Kidney capillary endothelial cell (primary cell): ENCODE measurements around the gene DCUN1D5.

Experiments used
- DNase-seq: peaks from one replicate; pipeline ENCODE4 v3.0.0-alpha.2; 2018; ENCODE audit warnings: low spot score

DCUN1D5 gene

DNA sequence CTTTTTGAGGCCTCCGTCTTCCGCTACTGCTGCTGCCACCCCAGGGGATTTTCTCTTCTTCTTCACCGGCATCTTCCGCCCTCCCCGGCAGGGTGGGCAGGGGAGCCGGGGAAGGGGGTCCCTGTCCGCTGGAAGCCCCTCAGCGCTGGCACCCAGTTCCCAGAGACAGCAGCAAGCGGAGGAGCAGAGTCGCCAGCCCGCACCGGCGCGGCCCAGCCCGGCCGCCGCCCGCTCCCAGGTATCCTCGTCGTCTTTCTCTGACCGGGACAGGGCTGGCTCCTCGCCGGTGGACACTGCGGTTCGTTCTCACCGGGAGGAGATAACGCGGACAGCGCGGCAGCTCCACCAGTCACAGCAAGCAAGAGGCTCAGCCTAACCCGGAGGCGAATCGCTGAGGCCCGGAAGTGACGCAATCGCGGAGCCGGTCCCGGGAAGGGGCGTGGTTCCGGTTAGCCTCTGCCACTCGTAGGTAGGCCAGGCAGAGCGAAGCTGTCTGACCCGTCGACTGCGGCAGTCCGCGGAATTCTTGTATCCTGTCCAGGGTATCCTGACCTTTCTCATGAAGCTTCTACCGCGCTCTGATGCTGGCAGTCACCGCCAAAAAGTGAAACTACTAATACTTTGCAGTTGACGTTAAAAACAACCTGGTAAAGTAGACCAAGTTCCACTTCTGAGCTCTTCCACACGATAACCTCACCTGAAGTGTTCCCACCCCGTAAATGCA lies at the start of gene DCUN1D5:
DCUN1D5 (minus strand) TSS at position 360 of the 724 bp plus-strand sequence; CDS start at position 72, 288 bp downstream.
- peak; percentile 85 for DNase-seq

DNA sequence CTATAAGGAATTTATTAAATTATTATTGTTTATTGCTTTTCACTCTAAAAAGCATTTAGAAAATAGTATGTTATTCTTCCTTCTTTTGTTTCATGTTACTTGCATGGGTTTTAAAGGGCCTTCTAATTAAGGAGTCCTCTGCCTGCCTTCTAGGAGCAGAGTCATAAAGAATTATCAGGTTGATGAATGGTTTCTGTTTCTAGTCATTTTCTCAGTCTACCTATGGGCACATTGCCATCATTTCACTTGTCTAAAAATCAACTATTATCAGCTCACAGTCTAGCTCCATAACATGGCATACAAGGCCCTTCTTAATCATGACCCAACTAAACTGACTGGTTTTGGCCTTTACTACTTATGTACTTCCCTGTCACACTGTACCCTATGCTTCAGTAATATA lies 33.5 kb upstream of the DCUN1D5 start:
- no peak for DNase-seq

DNA sequence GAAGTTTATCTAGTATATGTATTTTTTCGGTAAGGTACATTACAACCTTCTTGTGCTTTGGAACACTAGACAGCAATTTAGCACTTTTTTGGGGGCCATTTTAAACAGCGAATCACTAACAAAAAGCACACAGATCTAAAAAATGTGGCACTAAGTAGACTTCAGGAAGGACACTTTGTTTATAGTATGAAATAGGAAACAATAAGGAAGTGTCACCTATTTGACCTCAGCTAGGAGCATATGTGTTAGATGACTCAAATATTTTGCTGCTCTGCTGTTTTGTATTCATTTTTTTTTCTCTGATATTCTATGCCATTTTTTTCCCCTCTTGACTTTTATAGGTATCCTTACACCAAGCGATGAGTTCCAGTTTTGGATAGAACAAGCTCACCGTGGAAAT lies 22.9 kb upstream of the DCUN1D5 start:
- peak; percentile 60 for DNase-seq

DNA sequence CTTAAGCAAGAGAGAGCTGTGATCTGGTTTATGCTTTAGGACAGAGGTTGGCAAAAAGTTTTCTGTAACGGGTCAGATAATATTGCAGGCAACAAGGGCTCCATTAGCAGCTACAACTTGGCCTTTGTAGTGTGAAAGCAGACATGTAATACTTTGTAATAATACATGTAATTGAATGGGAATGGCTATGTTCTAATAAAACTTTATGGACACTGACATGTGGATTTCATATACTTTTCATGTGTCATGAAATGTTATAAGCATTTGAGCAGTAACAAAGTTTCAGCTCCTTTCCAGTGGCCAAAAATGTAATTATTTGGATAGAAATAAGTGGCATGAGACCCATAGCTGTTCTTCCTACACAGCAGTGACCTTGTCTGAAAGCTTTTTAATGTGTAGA lies 20.4 kb upstream of the DCUN1D5 start:
- no peak for DNase-seq

DNA sequence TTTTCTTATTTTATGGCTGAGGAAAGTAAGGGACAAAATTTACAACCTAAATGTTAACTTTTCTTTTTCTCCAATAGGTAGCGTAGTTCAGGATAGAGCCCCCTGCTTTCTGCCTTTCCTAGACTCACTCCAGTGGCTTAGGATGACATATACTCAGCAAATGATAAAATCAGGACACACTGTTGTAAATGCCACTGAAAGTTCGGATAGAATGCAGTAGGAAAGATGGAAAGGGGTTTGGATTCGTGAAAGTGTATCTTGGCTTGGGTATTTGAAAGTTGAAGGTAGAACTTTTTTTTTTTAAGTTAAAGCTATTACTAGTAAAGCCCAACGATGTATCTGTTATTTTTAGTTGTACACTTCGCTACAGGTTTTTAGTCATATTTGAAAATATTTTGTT lies 19.4 kb upstream of the DCUN1D5 start:
- DNase-seq, result no peak

DNA sequence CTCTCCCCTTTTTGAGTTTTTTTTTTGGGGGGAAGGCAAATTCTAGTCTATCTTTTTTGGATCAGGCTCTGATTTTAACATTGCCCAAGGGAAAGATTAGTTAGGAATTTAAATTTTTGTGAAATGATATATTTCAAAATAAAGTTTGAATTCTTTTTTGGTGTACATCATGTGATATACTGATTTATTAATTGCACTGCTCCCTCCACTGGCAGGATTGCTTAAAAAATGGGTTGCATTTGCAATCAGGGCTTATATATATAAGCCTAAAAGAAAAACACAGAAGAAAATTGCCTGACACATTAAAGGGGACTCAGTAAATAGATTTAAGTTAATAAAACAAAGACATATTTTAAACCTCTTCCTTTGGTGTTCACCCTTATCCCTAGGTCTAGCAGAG lies 18.4 kb upstream of the DCUN1D5 start:
- DNase-seq, result peak; percentile 10

DNA sequence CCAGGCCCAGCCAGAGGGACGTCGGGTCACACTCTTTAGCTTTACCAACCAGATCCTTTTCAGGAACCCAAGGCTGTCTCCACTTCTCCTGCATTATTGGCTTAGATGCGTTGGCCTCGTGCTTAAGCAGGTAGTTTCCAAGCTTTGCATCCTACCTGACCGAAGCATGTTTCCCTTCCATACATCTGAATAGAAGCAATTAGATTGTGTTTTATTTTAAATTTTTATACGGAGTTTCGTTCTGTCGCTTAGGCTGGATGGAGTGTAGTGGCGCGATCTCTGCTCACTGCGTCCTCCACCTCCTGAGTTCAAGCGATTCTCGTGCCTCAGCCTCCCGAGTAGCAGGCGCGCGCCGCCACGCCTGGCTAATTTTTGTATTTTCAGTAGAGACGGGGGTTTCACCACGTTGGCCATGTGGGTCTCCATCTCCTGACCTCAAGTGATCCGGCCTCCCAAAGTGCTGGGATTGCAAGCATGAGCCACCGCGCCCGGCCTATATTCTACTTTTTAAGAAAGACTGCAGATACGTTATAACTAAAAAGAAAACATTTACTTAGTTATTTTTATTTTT lies 17.9 kb upstream of the DCUN1D5 start:
- DNase-seq, result no peak

DNA sequence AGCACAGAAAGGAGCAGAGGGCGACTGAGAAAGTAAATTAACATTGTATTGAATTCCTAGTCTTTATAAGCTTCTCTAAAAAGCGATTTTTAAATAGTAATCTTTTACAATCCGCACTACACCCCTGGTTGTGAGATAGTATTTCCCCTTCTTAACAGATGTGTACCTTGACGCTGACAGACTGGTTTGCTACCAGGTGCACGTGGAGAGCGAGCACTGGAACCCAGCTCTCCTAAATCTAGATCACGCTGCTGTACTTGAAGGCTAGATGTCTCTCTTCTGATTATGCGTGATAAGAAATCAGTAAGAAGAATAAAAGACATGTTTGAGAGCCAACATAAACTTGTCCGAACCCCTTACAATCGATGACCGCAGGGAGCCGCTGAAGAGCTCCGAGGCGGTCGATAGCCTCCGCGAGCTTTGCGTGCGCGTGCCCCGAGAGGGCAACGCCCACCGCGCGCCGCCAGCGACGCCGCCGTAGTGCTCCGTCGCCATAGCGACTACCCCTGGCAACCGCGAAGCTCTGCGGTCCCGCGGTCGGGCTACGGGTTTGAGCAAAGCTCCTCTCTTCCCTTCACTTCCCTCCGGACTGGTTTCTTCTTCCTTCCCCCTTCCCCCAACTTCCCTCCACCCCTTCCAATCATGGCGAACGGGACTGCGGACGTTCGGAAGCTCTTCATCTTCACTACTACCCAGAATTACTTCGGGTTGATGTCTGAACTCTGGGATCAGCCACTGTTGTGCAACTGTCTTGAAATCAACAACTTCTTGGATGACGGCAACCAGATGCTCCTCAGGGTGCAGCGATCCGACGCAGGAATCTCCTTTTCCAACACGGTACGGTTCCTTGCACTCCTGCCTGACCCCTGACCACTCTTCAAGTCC lies 17.2 kb upstream of the DCUN1D5 start, which contains the start of gene DYNC2H1:
DYNC2H1 (plus strand) TSS at position 494 of the 885 bp plus-strand sequence; CDS start at position 643, 149 bp downstream.
- DNase-seq, result peak; percentile 88

DNA sequence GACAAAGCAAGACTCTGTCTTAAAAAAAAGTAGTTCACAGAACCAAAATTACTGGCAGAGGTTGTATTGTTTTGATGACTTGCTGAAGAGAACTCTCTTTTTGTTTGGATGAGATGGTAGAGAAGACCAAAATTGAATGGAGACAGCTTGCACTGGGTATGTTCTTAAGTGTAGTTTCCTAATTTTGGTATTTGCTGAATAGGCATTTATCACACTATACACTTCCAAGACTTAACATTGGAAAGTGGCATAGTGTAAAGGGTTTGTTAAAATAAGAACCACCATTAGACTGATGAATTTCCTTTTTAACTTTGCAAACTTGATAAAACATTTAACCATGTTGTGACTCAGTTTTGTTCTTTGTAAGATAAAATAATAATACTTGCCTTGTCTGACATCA lies 5.3 kb upstream of the DCUN1D5 start:
- no peak for DNase-seq

DNA sequence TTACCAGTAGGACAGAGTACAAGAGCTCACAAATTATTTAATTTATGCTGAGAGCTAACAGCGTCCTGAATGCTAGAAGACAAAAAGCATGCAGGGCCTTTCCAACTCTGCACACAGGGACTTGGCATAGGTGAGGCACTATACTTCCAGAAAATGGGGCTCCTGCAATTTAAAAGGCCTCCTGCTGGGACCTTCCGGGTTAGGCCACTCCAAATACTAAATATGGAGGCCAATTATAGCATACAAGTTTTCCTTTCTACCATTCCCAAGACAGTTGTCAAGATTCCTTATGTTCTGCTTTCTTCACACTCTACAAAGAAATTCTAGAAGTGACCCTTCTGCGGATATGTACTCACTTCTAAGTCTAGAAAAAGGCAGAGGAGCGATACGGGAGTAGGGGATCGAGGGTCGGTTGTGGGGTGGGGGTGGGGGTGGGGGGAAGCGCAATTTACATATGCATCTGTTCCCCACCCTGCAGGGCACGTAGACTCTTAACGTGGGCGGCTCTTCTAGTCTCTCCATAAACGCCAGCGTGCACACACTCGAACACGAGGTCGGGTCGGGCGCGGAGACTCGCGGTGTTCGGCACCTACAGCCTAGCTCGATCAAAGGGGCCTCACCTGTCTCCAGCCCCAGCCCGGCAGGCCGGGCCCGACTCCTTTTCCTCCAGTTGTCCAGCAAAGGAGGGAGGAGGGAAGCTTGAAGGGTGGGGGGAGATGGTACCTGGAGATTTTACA lies 728 bp downstream of the DCUN1D5 start:
- peak; percentile 30 for DNase-seq

DNA sequence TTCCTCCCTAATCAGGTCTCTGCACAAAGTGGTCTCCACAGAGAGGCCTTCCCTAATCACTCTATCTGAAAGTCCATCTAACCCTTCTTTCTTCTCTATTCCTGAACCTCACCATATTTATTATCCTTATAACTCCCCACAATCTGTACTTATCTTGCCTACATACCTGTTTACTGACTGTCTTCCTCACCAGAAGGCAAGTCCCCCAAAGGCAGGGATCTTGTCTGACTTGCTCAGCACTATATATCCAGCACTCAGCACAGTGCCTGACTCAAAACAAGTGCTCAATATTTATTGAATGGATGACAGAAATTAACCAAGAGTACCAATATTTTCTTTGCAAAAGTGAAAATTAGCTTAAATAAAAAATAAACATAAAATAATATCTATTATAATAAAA lies 5.5 kb downstream of the DCUN1D5 start:
- no peak for DNase-seq

DNA sequence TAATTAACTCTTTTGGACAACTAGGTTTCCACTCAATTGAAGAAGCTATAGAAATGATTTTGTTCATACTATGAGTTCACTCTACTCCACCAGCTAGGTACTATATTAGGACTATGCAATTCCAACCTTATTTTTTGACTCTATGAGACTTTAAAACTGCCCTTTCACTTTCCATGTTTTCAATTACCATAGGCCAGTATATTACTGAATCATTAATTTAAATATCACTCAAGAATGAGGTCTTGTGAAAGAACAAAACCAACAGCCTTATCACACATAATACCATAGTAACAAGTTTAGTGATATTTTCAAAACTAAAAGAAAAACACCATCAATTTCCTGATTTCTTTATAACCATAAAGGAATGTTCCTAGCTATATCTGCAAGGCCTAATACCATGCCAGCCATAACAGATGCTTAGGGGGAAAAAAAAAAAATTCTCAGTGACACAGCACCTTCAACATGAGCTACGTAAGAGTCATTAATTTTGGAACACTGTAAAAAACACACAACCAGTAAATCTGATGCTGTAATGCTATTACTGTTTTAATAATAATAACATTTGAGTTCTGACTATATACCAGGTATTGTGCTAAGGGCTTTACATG lies 6.1 kb downstream of the DCUN1D5 start:
- DNase-seq, result no peak

DNA sequence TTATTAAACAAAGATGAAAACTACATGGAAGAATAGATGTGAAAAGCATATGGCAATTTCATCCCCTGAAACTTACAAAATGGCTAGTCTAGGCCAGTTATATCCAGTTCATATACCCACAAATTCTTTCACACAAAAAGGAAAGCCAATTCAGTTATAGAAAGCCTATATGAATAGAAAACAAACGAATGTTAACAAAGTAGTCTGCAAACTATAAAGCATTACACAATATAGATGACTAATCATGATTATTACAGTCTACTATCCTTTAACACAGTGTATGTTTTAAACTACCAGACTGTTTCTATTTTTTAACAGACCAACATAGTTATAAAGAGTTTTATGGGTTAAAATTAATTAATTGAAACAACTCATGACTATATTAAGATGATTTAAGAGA lies 12.1 kb downstream of the DCUN1D5 start:
- DNase-seq, result no peak

DNA sequence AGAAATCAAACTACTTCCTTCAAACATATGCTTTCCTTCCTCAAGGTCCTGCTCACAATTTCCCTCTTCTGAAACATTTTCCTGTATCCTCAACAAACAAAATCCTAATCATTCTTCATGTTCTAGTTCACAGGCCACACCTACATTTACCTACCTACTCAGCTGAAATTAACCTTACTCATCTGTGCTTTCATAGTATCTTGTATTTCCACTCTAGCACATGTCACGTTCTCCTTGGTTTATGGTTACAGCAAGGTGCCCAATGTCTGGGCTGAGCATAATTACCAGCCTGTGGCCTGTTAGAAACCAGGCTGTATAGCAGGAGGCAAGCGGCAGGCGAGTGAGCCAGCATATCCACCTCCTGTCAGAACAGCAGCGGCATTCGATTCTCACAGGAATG lies 13.2 kb downstream of the DCUN1D5 start:
- DNase-seq, result no peak

DNA sequence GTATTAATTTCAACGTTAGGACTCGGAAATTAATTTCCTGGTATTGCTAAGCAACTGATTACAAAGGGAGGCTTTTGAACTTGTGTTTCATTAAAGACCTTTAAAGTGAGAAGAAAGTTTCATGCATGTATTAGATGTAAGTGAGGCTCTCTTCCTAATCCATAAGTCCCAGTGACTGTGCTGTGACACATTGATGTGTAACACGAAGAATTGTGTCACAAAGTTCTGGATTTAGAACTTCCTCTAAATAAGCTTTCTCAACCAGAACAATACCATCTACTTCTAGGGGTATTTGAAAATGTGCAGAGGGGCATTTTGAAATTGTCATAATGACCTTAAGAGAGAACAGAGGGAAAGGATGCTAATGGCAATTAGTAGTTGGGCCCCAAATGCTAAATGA lies 14.4 kb downstream of the DCUN1D5 start:
- no peak for DNase-seq

DNA sequence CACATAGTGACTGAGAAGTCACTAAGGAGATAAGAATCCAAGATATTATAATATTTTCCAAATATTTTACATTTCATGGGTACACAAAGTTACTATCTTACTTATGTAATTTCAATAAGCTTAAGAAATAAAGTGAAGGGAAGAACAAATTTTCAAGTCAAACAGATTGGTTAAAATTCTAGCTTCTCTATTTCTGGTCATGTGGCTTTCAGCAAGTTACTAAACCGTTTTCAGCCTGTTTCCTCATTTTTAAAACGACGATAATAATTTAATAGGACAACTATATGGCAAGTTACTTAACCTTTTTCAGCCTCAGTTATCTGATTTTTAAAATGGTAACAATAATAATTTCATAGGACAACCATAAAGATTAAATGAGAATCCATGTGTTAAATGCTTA lies 15.6 kb downstream of the DCUN1D5 start:
- DNase-seq, result no peak

DNA sequence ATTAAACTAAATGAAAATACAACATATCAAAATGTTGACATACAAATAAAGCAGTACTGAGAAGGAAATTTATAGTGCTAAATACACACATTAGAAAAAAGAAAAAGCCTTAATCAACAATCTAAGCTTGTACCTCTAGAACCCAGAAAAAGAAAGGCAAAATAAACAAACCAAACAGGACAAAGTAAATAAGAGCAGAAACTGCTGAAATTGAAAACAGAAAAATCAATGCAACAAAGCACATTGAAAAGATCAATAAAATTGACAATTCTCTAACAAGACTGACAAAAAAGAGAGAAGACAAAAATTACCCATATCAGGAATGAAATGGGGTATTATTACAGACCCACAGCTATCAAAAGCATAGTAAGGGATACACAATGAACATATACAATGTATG lies 21.0 kb downstream of the DCUN1D5 start:
- no peak for DNase-seq

DNA sequence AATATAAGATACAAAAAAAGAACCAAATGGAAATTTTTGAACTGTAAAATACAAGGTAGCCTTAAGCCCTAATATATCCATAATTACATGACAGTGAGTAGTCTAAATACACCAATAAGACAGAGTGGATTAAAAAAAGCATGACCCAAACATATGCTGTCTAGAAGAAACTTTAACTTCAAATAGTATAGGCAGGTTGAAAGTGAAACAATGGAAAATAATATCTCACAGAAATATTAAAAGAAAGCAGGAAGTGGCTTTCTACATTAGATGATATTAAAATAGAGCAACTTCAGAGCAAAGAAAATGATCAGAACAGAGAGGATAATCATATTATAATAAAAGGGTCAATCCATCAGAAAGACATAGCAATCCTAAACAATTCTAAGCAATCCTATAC lies 21.8 kb downstream of the DCUN1D5 start:
- no peak for DNase-seq

DNA sequence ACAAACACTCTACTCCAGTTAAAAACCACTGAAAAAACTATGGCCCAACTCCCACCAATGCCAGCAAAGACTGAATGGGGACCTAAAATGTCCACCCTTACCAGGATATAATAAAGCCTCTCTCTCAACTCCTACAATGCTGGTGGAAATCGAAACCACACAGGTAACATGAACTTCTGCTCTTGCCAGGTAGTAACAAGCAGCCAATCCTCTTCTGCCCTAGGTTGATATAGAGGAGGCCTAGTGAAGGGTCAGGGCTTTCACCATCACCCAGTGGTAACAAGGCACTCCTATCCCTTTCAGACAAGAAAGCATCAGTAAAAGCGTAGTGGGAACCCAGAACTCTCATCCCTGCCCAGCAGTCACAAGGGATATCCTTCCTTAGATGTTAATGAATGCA lies 22.6 kb downstream of the DCUN1D5 start:
- DNase-seq, result no peak

DNA sequence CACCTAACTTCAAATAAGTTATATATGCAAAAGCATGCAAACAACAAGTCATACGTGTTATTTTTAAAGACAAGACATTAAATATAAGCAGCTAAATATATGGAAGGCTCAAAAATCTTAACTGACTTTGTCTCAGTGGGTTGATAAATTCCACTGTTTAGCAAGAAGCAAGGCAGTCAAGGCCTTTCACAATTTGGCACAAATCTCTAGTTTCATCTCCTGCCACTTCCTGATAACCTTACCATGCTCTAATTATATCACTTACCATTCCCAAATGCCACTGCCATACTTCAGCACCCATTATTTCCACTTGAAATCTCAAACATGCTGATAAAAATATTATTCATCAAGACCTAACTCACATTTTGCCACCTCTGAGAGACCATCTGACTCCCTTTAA lies 24.8 kb downstream of the DCUN1D5 start:
- no peak for DNase-seq

DNA sequence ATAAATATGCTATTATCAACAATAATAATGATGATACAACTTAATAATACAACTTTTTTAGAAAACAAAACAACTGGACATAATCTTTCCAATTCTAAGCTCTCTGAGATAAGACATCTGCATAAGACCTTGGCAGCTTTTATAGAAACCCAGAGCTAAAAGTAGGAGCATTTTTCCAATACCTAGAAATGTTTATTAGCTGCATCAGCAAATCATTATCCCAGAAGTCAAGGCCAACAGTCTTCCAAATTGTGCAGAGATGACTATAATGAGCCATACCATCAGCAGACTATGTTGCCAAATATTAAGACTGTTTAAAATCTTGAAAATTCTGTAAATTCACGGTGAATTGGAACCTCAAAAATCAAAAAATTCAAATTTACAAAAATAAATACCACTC lies 30.3 kb downstream of the DCUN1D5 start:
- DNase-seq, result no peak
